Activated naive CD8-positive, alpha-beta T cell treated with anti-CD3 and anti-CD28 coated beads, Interleukin-2, amount 50 U/mL, for 24 hours (primary cell): ENCODE results near the gene RYR1.
A peak's percentile ranks its signal among the peaks of the same experiment; 100 is the strongest.
"Not testable (repeated sequence)": the region's sequence is repeated elsewhere in the genome, so short reads cannot be mapped to it uniquely, and the experiment has no call there.

Source experiments
- ATAC-seq: fragments of 150-1000 bp; cut with Tn5 transposase; one replicate; pipeline ENCODE4 v1.10.0; 2021
- DNase-seq: peaks from one replicate; pipeline ENCODE4 v3.0.0; 2021
- H3K27ac Mint-ChIP-seq: one replicate; pipeline ENCODE4 v1.8.0; 2021; ENCODE audit warnings: mild to moderate bottlenecking, mixed read lengths
- H3K27me3 Mint-ChIP-seq: one replicate; pipeline ENCODE4 v1.8.0; 2021; ENCODE audit warnings: mixed read lengths
- H3K36me3 Mint-ChIP-seq: one replicate; pipeline ENCODE4 v1.8.0; 2021; ENCODE audit warnings: low read depth, mixed read lengths
- H3K4me1 Mint-ChIP-seq: one replicate; pipeline ENCODE4 v1.8.0; 2021; ENCODE audit warnings: mixed read lengths
- H3K4me3 Mint-ChIP-seq: one replicate; pipeline ENCODE4 v1.8.0; 2021; ENCODE audit warnings: mild to moderate bottlenecking, moderate library complexity, mixed read lengths
- H3K9me3 Mint-ChIP-seq: one replicate; pipeline ENCODE4 v1.8.0; 2021; ENCODE audit warnings: mixed read lengths

The RYR1 gene

GRCh38 chr19:38411041-38411712, 22.3 kb upstream of the RYR1 start:
- Mint-ChIP-seq H3K9me3 (no peaks in the 10 kb centered on the region), H3K4me1 (no peaks in the 10 kb centered on the region), H3K4me3 (no peak overlapping the region), H3K27ac (no peak overlapping the region), H3K36me3 (peaks cover 3% of the 10 kb centered on the region), H3K27me3 (no peaks in the 10 kb centered on the region)
- DNase-seq (no peak), ATAC-seq (no peak)

DNA sequence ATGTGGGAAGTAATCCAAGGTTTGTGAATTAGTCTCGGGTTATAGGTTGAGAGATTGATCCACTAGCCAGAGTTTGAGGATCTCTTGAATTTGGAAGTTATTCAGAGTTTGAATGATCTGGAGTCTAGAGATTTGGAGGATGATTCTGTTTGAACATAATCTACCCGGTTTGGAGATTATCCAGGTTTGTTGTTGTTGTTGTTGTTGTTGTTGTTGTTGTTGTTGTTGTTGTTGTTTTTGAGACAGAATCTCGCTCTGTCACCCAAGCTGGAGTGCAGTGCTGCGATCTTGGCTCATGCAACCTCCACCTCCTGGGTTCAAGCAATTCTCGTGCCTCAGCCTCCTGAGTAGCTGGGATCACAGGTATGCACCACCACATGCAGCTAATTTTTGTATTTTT, 21.6 kb upstream of the RYR1 start:
- H3K4me1 Mint-ChIP-seq, H3K27ac Mint-ChIP-seq, H3K4me3 Mint-ChIP-seq: not testable (repeated sequence)

DNA sequence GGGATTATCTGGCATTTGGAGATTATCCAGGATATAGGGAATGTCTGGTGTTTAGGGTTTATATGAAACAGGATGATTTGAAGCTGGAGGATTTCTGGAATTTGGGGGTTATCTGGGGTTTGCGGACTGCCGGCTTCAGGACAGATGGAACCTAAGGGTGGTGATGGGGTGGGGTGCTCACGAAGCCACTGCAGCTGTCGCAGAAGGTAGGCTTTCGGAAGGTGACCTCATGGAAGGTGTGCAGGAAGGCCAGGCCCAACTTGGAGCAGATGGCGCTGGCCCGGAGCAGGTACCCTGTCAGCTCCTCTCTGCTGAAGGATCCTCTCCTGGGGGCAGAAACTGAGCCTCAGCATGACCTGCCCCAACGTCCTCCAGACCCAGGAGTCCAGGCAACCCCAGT, 21.0 kb upstream of the RYR1 start:
- no peak for ATAC-seq
- Mint-ChIP-seq H3K27ac (no peak overlapping the region), H3K9me3 (no peaks in the 10 kb centered on the region), H3K27me3 (no peaks in the 10 kb centered on the region), H3K36me3 (no peaks in the 10 kb centered on the region), H3K4me1 (peaks cover 6% of the 10 kb centered on the region), H3K4me3 (no peak overlapping the region)
- DNase-seq = no peak

More for the DNA sequence above, 21.6 kb upstream of the RYR1 start:
- H3K27me3 Mint-ChIP-seq, DNase-seq, H3K36me3 Mint-ChIP-seq, H3K9me3 Mint-ChIP-seq, ATAC-seq: not testable (repeated sequence)

GRCh38 chr19:38412961-38413360, 20.5 kb upstream of the RYR1 start:
- Mint-ChIP-seq H3K27ac (no peak overlapping the region), H3K36me3 (no peaks in the 10 kb centered on the region), H3K4me3 (no peak overlapping the region), H3K9me3 (no peaks in the 10 kb centered on the region), H3K27me3 (no peaks in the 10 kb centered on the region), H3K4me1 (peaks cover 11% of the 10 kb centered on the region)
- no peak for ATAC-seq
- no peak for DNase-seq

DNA sequence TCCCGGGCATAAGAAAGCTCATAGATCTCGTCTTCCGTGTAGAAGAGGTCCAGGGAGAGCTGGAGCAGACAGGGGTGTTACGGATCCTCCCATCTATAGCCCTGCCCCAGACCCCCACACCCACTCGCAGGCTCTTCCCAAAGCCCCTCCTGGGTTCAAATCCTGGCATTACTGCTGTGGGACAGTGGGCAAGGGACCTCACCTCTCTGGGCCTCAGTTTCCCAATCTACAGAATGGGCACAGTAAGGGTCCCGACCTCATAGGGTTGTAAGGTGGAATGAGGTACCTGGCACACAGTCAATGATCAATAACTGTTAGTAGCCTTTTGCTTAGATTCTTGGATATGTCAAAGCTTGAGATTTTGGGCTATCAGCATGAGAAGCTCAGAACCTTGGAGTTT, 20.1 kb upstream of the RYR1 start:
- no peaks in the 10 kb centered on the region for H3K27me3 Mint-ChIP-seq
- peaks cover 13% of the 10 kb centered on the region for H3K4me1 Mint-ChIP-seq
- no peaks in the 10 kb centered on the region for H3K9me3 Mint-ChIP-seq
- H3K27ac Mint-ChIP-seq = no peak overlapping the region
- no peak overlapping the region for H3K4me3 Mint-ChIP-seq
- no peak for DNase-seq
- no peak for ATAC-seq
- no peaks in the 10 kb centered on the region for H3K36me3 Mint-ChIP-seq

GRCh38 chr19:38417146-38417543, 16.3 kb upstream of the RYR1 start:
- H3K4me1 Mint-ChIP-seq = peaks cover 16% of the 10 kb centered on the region
- peak overlapping the region; percentile 70 for H3K27ac Mint-ChIP-seq
- H3K9me3 Mint-ChIP-seq = no peaks in the 10 kb centered on the region
- ATAC-seq (no peak), DNase-seq (no peak)
- no peaks in the 10 kb centered on the region for H3K27me3 Mint-ChIP-seq
- H3K4me3 Mint-ChIP-seq = peak overlapping the region; percentile 74
- no peaks in the 10 kb centered on the region for H3K36me3 Mint-ChIP-seq

- Mint-ChIP-seq H3K36me3 (no peaks in the 10 kb centered on the region), H3K4me1 (peaks cover 16% of the 10 kb centered on the region), H3K4me3 (peak overlapping the region; percentile 74), H3K27ac (peak overlapping the region; percentile 70), H3K9me3 (no peaks in the 10 kb centered on the region), H3K27me3 (no peaks in the 10 kb centered on the region)
- DNase-seq (peak; percentile 69), ATAC-seq (peak; percentile 66)
Observed at GRCh38 chr19:38417544-38418506, 15.7 kb upstream of the RYR1 start.

- no peaks in the 10 kb centered on the region for H3K36me3 Mint-ChIP-seq
- H3K9me3 Mint-ChIP-seq = no peaks in the 10 kb centered on the region
- H3K4me1 Mint-ChIP-seq = peaks cover 18% of the 10 kb centered on the region
- DNase-seq (no peak), ATAC-seq (no peak)
- no peak overlapping the region for H3K27ac Mint-ChIP-seq
- no peaks in the 10 kb centered on the region for H3K27me3 Mint-ChIP-seq
- H3K4me3 Mint-ChIP-seq = no peak overlapping the region
Observed at GRCh38 chr19:38420935-38421334, 12.6 kb upstream of the RYR1 start.

- Mint-ChIP-seq H3K27me3 (peaks cover 4% of the 10 kb centered on the region), H3K27ac (no peak overlapping the region), H3K36me3 (no peaks in the 10 kb centered on the region), H3K4me1 (peaks cover 25% of the 10 kb centered on the region), H3K4me3 (no peak overlapping the region), H3K9me3 (no peaks in the 10 kb centered on the region)
- ATAC-seq (no peak), DNase-seq (no peak)
Observed at GRCh38 chr19:38421856-38422255, 11.6 kb upstream of the RYR1 start.

- Mint-ChIP-seq H3K4me3 (no peak overlapping the region), H3K27ac (no peak overlapping the region), H3K9me3 (no peaks in the 10 kb centered on the region), H3K4me1 (peaks cover 25% of the 10 kb centered on the region), H3K36me3 (no peaks in the 10 kb centered on the region), H3K27me3 (peaks cover 4% of the 10 kb centered on the region)
- no peak for DNase-seq
- no peak for ATAC-seq
Observed at GRCh38 chr19:38422438-38422837, 11.1 kb upstream of the RYR1 start.

- no peak overlapping the region for H3K4me3 Mint-ChIP-seq
- no peaks in the 10 kb centered on the region for H3K9me3 Mint-ChIP-seq
- ATAC-seq (no peak), DNase-seq (no peak)
- H3K27me3 Mint-ChIP-seq = peaks cover 7% of the 10 kb centered on the region
- H3K27ac Mint-ChIP-seq = no peak overlapping the region
- H3K36me3 Mint-ChIP-seq = no peaks in the 10 kb centered on the region
- H3K4me1 Mint-ChIP-seq = peaks cover 30% of the 10 kb centered on the region
Observed at GRCh38 chr19:38424272-38424671, 9.2 kb upstream of the RYR1 start.

- Mint-ChIP-seq H3K27me3 (peaks cover 7% of the 10 kb centered on the region), H3K36me3 (no peaks in the 10 kb centered on the region), H3K9me3 (no peaks in the 10 kb centered on the region), H3K27ac (no peak overlapping the region), H3K4me3 (peak overlapping the region; percentile 35), H3K4me1 (peaks cover 36% of the 10 kb centered on the region)
- ATAC-seq (no peak), DNase-seq (no peak)
Observed at GRCh38 chr19:38425222-38425809, 8.2 kb upstream of the RYR1 start.

DNA sequence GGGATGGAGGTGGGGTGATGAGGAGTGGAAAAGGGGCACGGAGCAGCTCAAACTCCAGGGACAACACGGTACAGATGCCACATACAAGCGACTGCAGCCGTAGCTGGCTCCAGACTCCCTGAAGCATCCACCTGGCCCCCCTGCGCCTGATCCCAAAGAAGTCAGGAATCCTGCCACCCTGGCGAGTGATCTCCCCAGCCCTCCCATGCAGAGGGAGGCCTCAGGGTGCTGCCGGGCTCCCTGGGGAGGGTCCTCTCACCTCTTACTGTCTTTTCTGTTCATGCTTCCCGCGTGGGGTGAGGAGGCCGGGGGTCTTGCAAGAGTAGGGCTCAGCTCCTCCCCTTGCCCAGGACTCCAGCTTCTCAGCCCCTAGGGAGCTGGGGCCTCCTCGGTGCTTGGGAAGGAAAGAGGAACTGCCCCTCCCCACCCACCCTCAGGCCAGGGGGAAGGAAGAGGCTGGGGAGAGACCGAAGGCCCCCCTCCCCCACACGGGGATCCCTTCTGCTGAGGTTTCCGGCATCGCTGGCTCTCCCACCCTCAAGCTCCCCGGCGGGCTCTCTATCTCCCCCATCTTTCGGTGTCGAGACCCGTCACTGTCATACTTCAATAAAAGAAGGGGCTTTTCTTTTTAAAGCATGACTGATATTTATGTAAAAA, 7.6 kb upstream of the RYR1 start, which contains the start of gene RASGRP4:
Gene RASGRP4, minus strand, starts transcription at position 410 of the 657 bp plus-strand sequence. Its CDS starts 128 bp downstream, at position 282.
- ATAC-seq = peak; percentile 30
- H3K27ac Mint-ChIP-seq = peak within 1 kb of the TSS; percentile 39
- H3K9me3 Mint-ChIP-seq = no peaks in the 10 kb centered on the region
- DNase-seq = peak; percentile 63
- peak within 1 kb of the TSS; percentile 57 for H3K4me3 Mint-ChIP-seq
- H3K27me3 Mint-ChIP-seq = peaks cover 7% of the 10 kb centered on the region
- no peaks in the 10 kb centered on the region for H3K36me3 Mint-ChIP-seq
- H3K4me1 Mint-ChIP-seq = peaks cover 39% of the 10 kb centered on the region

GRCh38 chr19:38427035-38427677, 6.3 kb upstream of the RYR1 start:
- Mint-ChIP-seq H3K4me3 (peak overlapping the region; percentile 5), H3K27ac (peak overlapping the region; percentile 91), H3K4me1 (peaks cover 39% of the 10 kb centered on the region)
- not testable (repeated sequence) for H3K9me3 Mint-ChIP-seq, H3K27me3 Mint-ChIP-seq, H3K36me3 Mint-ChIP-seq
- ATAC-seq (peak; percentile 58), DNase-seq (peak; percentile 22)
